ENCODE data around the gene CAMK2D. TPM values are rescaled to one million over a fixed set of nuclear protein-coding genes. Genes with fewer than 3 reads are reported as not detected.

Gene CAMK2D
- total and polyA plus RNA-seq, 10 donors, result 5.9 to 44.2 (median 33.3) TPM

GRCh38 chr4:113524096-113524495, 237.4 kb downstream of the CAMK2D start:
- Histone ChIP-seq H3K27ac (no peak overlapping the region), H3K4me1 (no peaks in the 10 kb centered on the region), H3K27me3 (replicated peaks in 1 of 7) (no peaks in the 10 kb centered on the region), H3K36me3 (peaks cover 0 to 62% (median 0%) of the 10 kb centered on the region in 6 donors), H3K9me3 (no peaks in the 10 kb centered on the region), H3K4me3 (no peak overlapping the region)
- 86 to 94% (median 92%) methylated on average over 1 of the region's 1 CpG for WGBS, 5 donors
- intact Hi-C loops (cut with DNase I; ENCODE audit: low total_unique reads), result no loop called here
- TF ChIP-seq POLR2AphosphoS5 (IDR thresholded peaks at IDR 0.05) (no peak), POLR2A (IDR thresholded peaks at IDR 0.05) (no peak), CTCF (IDR thresholded peaks at IDR 0.05 in 8 of 11, conservative IDR thresholded peaks at IDR 0.05 in 3 of 11) (no peak)
- no peak for DNase-seq

GRCh38 chr4:113522433-113522832, 239.1 kb downstream of the CAMK2D start:
- intact Hi-C loops (cut with DNase I; ENCODE audit: low total_unique reads), result no loop called here
- Histone ChIP-seq H3K36me3 (peaks cover 0 to 58% (median 0%) of the 10 kb centered on the region in 6 donors), H3K27ac (no peak overlapping the region), H3K4me3 (no peak overlapping the region), H3K27me3 (replicated peaks in 1 of 7) (no peaks in the 10 kb centered on the region), H3K9me3 (no peaks in the 10 kb centered on the region), H3K4me1 (no peaks in the 10 kb centered on the region)
- 93 to 97% (median 97%) methylated on average over 2 of the region's 2 CpGs for WGBS, 5 donors
- no peak for TF ChIP-seq POLR2A (IDR thresholded peaks at IDR 0.05)
- no peak for TF ChIP-seq POLR2AphosphoS5 (IDR thresholded peaks at IDR 0.05)
- no peak for TF ChIP-seq CTCF (IDR thresholded peaks at IDR 0.05 in 8 of 11, conservative IDR thresholded peaks at IDR 0.05 in 3 of 11)
- DNase-seq, result peak; percentile 58

GRCh38 chr4:113513382-113513781, 248.2 kb downstream of the CAMK2D start:
- H3K4me1 ChIP-seq, result no peaks in the 10 kb centered on the region
- H3K27ac ChIP-seq, result no peak overlapping the region
- intact Hi-C loops (cut with DNase I; ENCODE audit: low total_unique reads), result no loop called here
- DNase-seq, result no peak
- 89 to 100% (median 95%) methylated on average over 2 of the region's 2 CpGs for WGBS, 5 donors
- TF ChIP-seq POLR2A (IDR thresholded peaks at IDR 0.05), result no peak
- TF ChIP-seq POLR2AphosphoS5 (IDR thresholded peaks at IDR 0.05), result no peak
- no peak for TF ChIP-seq CTCF (IDR thresholded peaks at IDR 0.05 in 8 of 11, conservative IDR thresholded peaks at IDR 0.05 in 3 of 11)
- H3K4me3 ChIP-seq, result no peak overlapping the region
- no peaks in the 10 kb centered on the region for H3K27me3 ChIP-seq (replicated peaks in 1 of 7)
- no peaks in the 10 kb centered on the region for H3K9me3 ChIP-seq
- H3K36me3 ChIP-seq, result peaks cover 0 to 90% (median 25%) of the 10 kb centered on the region in 6 donors

GRCh38 chr4:113512880-113513279, 248.7 kb downstream of the CAMK2D start:
- DNase-seq, result no peak
- Histone ChIP-seq H3K27me3 (replicated peaks in 1 of 7) (no peaks in the 10 kb centered on the region), H3K4me1 (no peaks in the 10 kb centered on the region), H3K9me3 (no peaks in the 10 kb centered on the region), H3K27ac (no peak overlapping the region), H3K4me3 (no peak overlapping the region), H3K36me3 (peaks cover 0 to 92% (median 25%) of the 10 kb centered on the region in 6 donors)
- TF ChIP-seq CTCF (IDR thresholded peaks at IDR 0.05 in 8 of 11, conservative IDR thresholded peaks at IDR 0.05 in 3 of 11) (no peak), POLR2AphosphoS5 (IDR thresholded peaks at IDR 0.05) (no peak), POLR2A (IDR thresholded peaks at IDR 0.05) (no peak)
- WGBS, 5 donors, result 96 to 99% (median 98%) methylated on average over 6 of the region's 6 CpGs
- intact Hi-C loops (cut with DNase I; ENCODE audit: low total_unique reads), result no loop called here
